ENCODE results near the gene KRTAP4-3.
"Not testable (repeated sequence)": the region's sequence is repeated elsewhere in the genome, so short reads cannot be mapped to it uniquely, and the experiment has no call there.

Gene KRTAP4-3

DNA sequence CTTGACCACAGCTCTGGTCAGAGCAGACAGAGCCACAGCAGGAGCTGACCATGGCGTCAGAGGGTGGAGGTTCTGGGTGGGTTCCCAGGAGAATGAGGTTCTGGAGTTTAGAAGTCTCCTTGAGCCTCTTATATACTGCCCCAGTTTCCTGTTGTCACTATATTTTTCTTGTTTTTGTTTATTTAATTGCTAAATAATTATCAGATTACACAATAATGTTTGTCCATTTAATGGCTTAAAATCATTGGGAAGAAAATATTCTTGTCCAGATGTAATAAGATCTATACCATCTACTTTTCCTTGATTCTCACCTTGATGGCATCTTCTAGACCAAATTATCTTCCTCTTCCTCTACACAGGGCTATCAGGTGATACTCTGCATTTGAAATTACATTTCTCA is at the start of gene KRTAP4-3:
Gene KRTAP4-3, minus strand, starts transcription at position 101 of the 400 bp plus-strand sequence. Its CDS starts 49 bp downstream, at position 52.
- DNase-seq (ENCODE audit: low read depth in 2 of 2): no peak

GRCh38 chr17:41215681-41216080 is 47.7 kb upstream of the KRTAP4-3 start:
- no peak for DNase-seq (ENCODE audit: low read depth in 2 of 2)

- DNase-seq (ENCODE audit: low read depth in 2 of 2): no peak
These were observed 44.6 kb upstream of the KRTAP4-3 start for GRCh38 chr17:41212524-41213169.

- no peak for DNase-seq (ENCODE audit: low read depth in 2 of 2)
These were observed 43.9 kb upstream of the KRTAP4-3 start for GRCh38 chr17:41211845-41212466.

DNA sequence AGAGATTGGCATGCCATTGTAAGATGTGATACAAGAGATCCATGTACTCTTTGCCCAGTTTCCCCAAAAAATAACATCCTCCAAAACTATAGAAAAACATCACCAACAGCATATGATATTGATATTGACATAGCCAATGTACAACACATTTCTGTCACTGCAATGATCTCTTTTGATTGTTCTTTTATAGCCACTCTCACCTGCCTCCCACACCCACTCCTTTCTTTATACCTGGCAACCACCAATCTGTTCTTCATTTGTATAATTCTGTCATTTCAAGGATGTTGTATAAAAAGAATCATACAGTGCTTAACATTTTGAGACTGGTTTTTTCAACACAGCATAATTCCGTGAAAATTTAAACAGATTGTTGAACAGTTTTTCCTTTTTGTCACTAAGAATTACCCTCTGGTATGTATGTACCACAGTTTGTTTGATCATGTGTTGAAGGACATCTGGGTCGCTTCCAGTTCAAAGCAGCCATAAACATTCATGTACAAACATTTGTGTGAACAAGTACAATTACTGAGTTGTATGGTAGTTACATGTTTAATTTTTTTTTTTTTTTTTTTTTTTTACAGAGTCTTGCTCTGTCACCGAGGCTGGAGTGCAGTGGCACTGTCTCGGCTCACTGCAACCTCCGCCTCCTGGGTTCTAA is 31.5 kb upstream of the KRTAP4-3 start:
- no peak for DNase-seq (ENCODE audit: low read depth in 2 of 2)

- no peak for DNase-seq (ENCODE audit: low read depth in 2 of 2)
These were observed 28.0 kb upstream of the KRTAP4-3 start for GRCh38 chr17:41196068-41196467.

DNA sequence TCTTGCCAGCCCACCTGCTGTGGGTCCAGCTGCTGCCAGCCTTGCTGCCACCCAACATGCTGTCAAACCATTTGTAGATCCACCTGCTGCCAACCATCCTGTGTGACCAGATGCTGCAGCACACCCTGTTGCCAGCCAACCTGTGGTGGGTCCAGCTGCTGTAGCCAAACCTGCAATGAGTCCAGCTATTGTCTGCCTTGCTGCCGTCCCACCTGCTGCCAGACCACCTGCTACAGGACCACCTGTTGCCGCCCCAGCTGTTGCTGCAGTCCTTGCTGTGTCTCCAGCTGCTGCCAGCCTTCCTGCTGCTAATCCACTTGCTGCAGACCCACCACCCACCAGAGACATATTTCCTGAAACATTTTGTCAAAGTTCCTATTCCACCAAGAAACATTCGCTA is 22.3 kb upstream of the KRTAP4-3 start:
- DNase-seq (ENCODE audit: low read depth in 2 of 2): no peak

DNA sequence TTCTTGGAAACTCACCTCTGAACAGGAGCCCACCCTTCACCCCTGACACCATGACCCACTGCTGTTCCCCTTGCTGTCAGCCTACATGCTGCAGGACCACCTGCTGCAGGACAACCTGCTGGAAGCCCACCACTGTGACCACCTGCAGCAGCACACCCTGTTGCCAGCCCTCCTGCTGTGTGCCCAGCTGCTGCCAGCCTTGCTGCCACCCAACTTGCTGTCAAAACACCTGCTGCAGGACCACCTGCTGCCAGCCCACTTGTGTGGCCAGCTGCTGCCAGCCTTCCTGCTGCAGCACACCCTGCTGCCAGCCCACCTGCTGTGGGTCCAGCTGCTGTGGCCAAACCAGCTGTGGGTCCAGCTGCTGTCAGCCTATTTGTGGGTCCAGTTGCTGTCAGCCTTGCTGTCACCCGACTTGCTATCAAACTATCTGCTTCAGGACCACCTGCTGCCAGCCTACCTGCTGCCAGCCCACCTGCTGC is 21.9 kb upstream of the KRTAP4-3 start, which contains the start of gene KRTAP9-1:
Gene KRTAP9-1, plus strand, starts transcription at position 51 of the 482 bp plus-strand sequence. Its CDS starts 0 bp downstream, at position 51.
- DNase-seq (ENCODE audit: low read depth in 2 of 2): not testable (repeated sequence)

- no peak for DNase-seq (ENCODE audit: low read depth in 2 of 2)
These were observed 18.9 kb upstream of the KRTAP4-3 start for GRCh38 chr17:41186872-41187271.

- no peak for DNase-seq (ENCODE audit: low read depth in 2 of 2)
These were observed 17.0 kb upstream of the KRTAP4-3 start for GRCh38 chr17:41185001-41185400.

- DNase-seq (ENCODE audit: low read depth in 2 of 2): no peak
These were observed 16.5 kb upstream of the KRTAP4-3 start, which contains the start of gene KRTAP4-1 for GRCh38 chr17:41184480-41184961. TSS of gene KRTAP4-1 (minus strand) at chr17:41184911. CDS start at chr17:41184854, 57 bp downstream.

- no peak for DNase-seq (ENCODE audit: low read depth in 2 of 2)
These were observed 11.0 kb upstream of the KRTAP4-3 start for GRCh38 chr17:41178843-41179616.

- no peak for DNase-seq (ENCODE audit: low read depth in 2 of 2)
These were observed 10.3 kb upstream of the KRTAP4-3 start for GRCh38 chr17:41178341-41178740.

GRCh38 chr17:41177727-41178271 is 9.8 kb upstream of the KRTAP4-3 start, which contains the start of gene KRTAP4-2:
TSS of gene KRTAP4-2 (minus strand) at chr17:41178221. CDS start at chr17:41178164, 57 bp downstream.
- no peak for DNase-seq (ENCODE audit: low read depth in 2 of 2)

DNA sequence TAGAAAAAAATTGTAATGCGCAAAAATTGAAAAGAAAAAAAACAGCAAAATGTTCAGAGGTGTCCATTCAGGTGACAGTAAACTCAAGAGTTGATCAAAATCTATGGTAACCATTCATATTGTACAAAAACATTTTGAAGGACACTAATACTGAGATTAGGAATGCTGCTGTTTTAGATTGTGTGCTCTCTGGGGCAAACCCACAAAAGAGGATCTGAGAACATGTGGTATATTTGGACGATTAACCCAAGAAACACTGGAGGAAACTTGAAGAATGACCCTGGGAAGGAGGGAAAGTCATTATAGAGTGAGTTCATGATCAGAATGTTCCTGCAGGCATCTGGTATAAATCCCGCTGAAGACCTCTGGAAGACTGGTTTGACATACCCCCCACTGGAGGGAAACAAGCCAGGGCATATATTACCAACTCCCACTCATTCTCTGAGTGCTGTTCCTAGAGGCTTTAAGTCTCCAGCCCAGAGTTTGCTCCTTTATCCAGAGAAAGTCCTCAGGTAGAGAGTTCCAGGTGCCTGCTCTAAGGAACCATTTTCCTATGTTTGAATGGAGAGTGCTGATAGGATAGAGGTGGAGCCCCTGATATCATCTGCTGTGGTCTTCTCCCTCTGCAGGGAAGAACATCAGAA is 8.8 kb upstream of the KRTAP4-3 start:
- no peak for DNase-seq (ENCODE audit: low read depth in 2 of 2)

GRCh38 chr17:41171886-41172285 is 3.9 kb upstream of the KRTAP4-3 start:
- DNase-seq (ENCODE audit: low read depth in 2 of 2): no peak

- DNase-seq (ENCODE audit: low read depth in 2 of 2): no peak
These were observed 460 bp downstream of the KRTAP4-3 start for GRCh38 chr17:41167561-41167960.

- no peak for DNase-seq (ENCODE audit: low read depth in 2 of 2)
These were observed 4.2 kb downstream of the KRTAP4-3 start for GRCh38 chr17:41163828-41164227.

- DNase-seq (ENCODE audit: low read depth in 2 of 2): no peak
These were observed 7.4 kb downstream of the KRTAP4-3 start, which contains the start of gene KRTAP4-4 for GRCh38 chr17:41160648-41161047. TSS of gene KRTAP4-4 (minus strand) at chr17:41160748. CDS start at chr17:41160691, 57 bp downstream.

DNA sequence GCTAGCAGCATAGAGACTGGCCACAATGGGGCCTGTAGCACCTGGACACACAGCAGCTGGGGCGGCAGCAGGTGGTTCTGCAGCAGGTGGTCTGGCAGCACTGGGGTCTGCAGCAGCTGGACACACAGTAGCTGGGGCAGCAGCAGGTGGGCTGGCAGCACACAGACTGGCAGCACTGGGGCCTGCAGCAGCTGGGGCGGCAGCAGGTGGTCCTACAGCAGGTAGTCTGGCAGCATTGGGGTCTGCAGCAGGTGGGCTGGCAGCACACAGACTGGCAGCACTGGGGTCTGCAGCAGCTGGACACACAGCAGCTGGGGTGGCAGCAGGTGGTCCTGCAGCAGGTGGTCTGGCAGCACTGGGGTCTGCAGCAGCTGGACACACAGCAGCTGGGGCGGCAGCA is 7.8 kb downstream of the KRTAP4-3 start:
- DNase-seq (ENCODE audit: low read depth in 2 of 2): not testable (repeated sequence)

DNA sequence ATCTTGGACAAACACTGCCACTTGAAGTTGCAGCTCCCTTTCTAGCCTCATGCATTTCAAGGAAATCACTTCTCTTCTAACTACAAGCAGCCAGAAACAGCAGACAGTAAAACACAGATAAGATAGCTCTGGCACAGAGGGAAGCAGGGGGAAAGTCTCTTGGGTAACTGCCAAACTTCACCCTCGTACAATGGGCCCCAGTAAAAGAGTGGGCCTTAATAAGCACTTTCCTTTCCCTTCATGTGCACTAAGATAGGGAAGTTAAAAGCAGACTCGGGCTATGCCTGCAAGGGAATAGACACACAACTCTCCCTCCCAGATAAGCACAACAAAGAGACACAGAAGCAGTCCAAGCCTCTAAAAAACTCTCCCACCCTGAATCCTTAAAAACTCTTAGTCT is 14.2 kb downstream of the KRTAP4-3 start:
- no peak for DNase-seq (ENCODE audit: low read depth in 2 of 2)
